Gastrocnemius medialis (tissue), 4 donors: ENCODE data around the gene PTPN3.

Experiments
- CTCF ChIP-seq, 5 experiments: fragments of 450-650 bp in 3 of 5; fragments of 200-600 bp in 2 of 5; sonication (generic) in 2 of 5; IDR thresholded peaks in 4 of 5; conservative IDR thresholded peaks in 1 of 5; 1 replicate in 4 of 5; 2 replicates in 1 of 5; pipeline ENCODE4 v1.5.1; 2016 to 2019; ENCODE audit warnings: antibody characterized with exemption in 5 of 5, mild to moderate bottlenecking in 3 of 5, moderate library complexity in 3 of 5
- POLR2A ChIP-seq, 2 donors: fragments of 450-650 bp; IDR thresholded peaks; one replicate each; pipeline ENCODE4 v1.6.1; 2017; ENCODE audit warnings: antibody characterized with exemption in 2 of 2, mild to moderate bottlenecking in 2 of 2, moderate library complexity in 2 of 2

- TF ChIP-seq POLR2A (IDR thresholded peaks at IDR 0.05) = no peak
- TF ChIP-seq CTCF (IDR thresholded peaks at IDR 0.05 in 4 of 5, conservative IDR thresholded peaks at IDR 0.05 in 1 of 5) = no peak
These were observed 9.2 kb downstream of the PTPN3 start for GRCh38 chr9:109488791-109489492.
